ENCODE measurements around the gene SH3GL2. TPM values are rescaled to one million over a fixed set of nuclear protein-coding genes. Genes with fewer than 3 reads are reported as not detected.

The SH3GL2 gene
- polyA plus RNA-seq, 1 donor (not counting 4 experiments of a cell fraction or from before 2014, with no cell fraction given) = not detected

DNA sequence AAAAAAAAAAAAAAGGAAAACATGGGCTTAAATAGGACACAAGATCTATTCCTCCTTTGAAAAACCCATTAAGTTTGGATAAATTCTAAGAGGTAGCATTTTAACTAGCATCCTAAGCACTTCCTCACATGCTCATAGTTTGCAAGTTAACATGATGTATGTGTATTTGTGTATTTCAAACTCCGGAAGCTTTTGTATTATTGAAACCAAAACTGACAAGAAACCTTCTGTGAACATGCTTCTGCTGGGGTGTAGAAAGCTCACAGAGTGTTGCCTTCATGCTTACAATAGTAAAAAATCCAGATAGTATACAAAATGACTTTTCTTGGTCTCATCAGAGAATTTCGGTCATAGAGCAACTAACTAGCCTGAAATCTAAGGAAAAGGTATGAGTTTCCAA lies 103.8 kb downstream of the SH3GL2 start:
- Histone ChIP-seq H2AFZ (ENCODE audit: control insufficient read depth, low read length) (no peak overlapping the region), H3K4me3 (ENCODE audit: control insufficient read depth in 2 of 3, extremely low read depth in 1 of 3, insufficient read depth in 2 of 3, low read depth in 1 of 3, low read length in 3 of 3) (no peak overlapping the region), H3K9me1 (ENCODE audit: control insufficient read depth, extremely low read depth, insufficient read depth, low read length) (no peaks in the 10 kb centered on the region), H3K4me1 (ENCODE audit: control insufficient read depth, extremely low read depth, insufficient read depth, low read length) (no peaks in the 10 kb centered on the region), H3K27ac (ENCODE audit: control insufficient read depth, insufficient read depth, low read length) (no peak overlapping the region), H3K9me3 (ENCODE audit: control insufficient read depth, low read depth, low read length) (no peaks in the 10 kb centered on the region), H3K36me3 (ENCODE audit: control insufficient read depth in 2 of 2, extremely low read depth in 1 of 2, insufficient read depth in 2 of 2, low read length in 2 of 2) (no peaks in the 10 kb centered on the region), H3K9ac (ENCODE audit: control insufficient read depth, extremely low read depth, insufficient read depth, low read length) (no peak overlapping the region), H3K79me2 (ENCODE audit: control insufficient read depth, insufficient read depth, low read length) (no peaks in the 10 kb centered on the region), H3K27me3 (ENCODE audit: control insufficient read depth, extremely low read depth, insufficient read depth, low read length) (no peaks in the 10 kb centered on the region), H3K4me2 (ENCODE audit: control insufficient read depth, extremely low read depth, insufficient read depth, low read depth, low read length) (no peak overlapping the region), H4K20me1 (ENCODE audit: control insufficient read depth, extremely low read depth, insufficient read depth, low read length) (no peaks in the 10 kb centered on the region)
- DNase-seq (ENCODE audit: low read depth, low spot score) (no peak), FAIRE-seq (no peak)
- dilution Hi-C loops (cut with MboI; ENCODE audit: extremely low pct_ligation_motif_present, low sequenced_read_pairs) = no loop called here
- no peak for TF ChIP-seq EZH2 (IDR thresholded peaks at IDR 0.05; ENCODE audit: low read length)
- TF ChIP-seq, protein P1, sequence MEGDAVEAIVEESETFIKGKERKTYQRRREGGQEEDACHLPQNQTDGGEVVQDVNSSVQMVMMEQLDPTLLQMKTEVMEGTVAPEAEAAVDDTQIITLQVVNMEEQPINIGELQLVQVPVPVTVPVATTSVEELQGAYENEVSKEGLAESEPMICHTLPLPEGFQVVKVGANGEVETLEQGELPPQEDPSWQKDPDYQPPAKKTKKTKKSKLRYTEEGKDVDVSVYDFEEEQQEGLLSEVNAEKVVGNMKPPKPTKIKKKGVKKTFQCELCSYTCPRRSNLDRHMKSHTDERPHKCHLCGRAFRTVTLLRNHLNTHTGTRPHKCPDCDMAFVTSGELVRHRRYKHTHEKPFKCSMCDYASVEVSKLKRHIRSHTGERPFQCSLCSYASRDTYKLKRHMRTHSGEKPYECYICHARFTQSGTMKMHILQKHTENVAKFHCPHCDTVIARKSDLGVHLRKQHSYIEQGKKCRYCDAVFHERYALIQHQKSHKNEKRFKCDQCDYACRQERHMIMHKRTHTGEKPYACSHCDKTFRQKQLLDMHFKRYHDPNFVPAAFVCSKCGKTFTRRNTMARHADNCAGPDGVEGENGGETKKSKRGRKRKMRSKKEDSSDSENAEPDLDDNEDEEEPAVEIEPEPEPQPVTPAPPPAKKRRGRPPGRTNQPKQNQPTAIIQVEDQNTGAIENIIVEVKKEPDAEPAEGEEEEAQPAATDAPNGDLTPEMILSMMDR (optimal IDR thresholded peaks at IDR 0.05 in 1 of 3, IDR thresholded peaks at IDR 0.05 in 1 of 3, conservative IDR thresholded peaks at IDR 0.05 in 1 of 3; ENCODE audit: extremely low read depth in 1 of 3, insufficient read depth in 2 of 3, low read length in 3 of 3) = no peak

DNA sequence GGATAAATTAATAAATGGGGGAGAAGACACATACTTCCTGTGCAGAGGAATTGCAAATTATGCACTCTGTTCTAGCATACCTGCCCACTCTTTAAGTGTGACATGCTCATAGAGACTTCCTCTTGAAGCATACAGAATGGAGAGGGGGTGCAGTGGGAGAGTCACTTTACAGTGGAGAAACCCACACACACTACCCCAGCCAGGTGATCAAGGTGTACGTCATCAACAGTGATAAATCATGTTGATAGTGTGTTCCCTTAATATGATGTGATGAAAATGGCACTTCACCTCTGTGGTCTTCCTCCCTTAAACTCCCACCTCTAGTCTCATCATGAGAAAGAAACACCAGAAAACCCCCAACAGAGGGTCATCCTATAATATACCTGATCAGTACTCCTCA lies 110.0 kb downstream of the SH3GL2 start:
- H3K4me1 ChIP-seq (ENCODE audit: control insufficient read depth, extremely low read depth, insufficient read depth, low read length) = no peaks in the 10 kb centered on the region
- DNase-seq (ENCODE audit: low read depth, low spot score) = no peak
- dilution Hi-C loops (cut with MboI; ENCODE audit: extremely low pct_ligation_motif_present, low sequenced_read_pairs) = no loop called here
- no peaks in the 10 kb centered on the region for H4K20me1 ChIP-seq (ENCODE audit: control insufficient read depth, extremely low read depth, insufficient read depth, low read length)
- H3K9me1 ChIP-seq (ENCODE audit: control insufficient read depth, extremely low read depth, insufficient read depth, low read length) = no peaks in the 10 kb centered on the region
- H3K79me2 ChIP-seq (ENCODE audit: control insufficient read depth, insufficient read depth, low read length) = no peaks in the 10 kb centered on the region
- TF ChIP-seq, protein P1 (optimal IDR thresholded peaks at IDR 0.05 in 1 of 3, IDR thresholded peaks at IDR 0.05 in 1 of 3, conservative IDR thresholded peaks at IDR 0.05 in 1 of 3; ENCODE audit: extremely low read depth in 1 of 3, insufficient read depth in 2 of 3, low read length in 3 of 3) = no peak
- TF ChIP-seq EZH2 (IDR thresholded peaks at IDR 0.05; ENCODE audit: low read length) = no peak
- no peak overlapping the region for H3K27ac ChIP-seq (ENCODE audit: control insufficient read depth, insufficient read depth, low read length)
- H3K4me2 ChIP-seq (ENCODE audit: control insufficient read depth, extremely low read depth, insufficient read depth, low read depth, low read length) = no peak overlapping the region
- FAIRE-seq = no peak
- no peaks in the 10 kb centered on the region for H3K27me3 ChIP-seq (ENCODE audit: control insufficient read depth, extremely low read depth, insufficient read depth, low read length)
- H3K9me3 ChIP-seq (ENCODE audit: control insufficient read depth, low read depth, low read length) = no peaks in the 10 kb centered on the region
- H3K9ac ChIP-seq (ENCODE audit: control insufficient read depth, extremely low read depth, insufficient read depth, low read length) = no peak overlapping the region
- no peaks in the 10 kb centered on the region for H3K36me3 ChIP-seq (ENCODE audit: control insufficient read depth in 2 of 2, extremely low read depth in 1 of 2, insufficient read depth in 2 of 2, low read length in 2 of 2)
- no peak overlapping the region for H3K4me3 ChIP-seq (ENCODE audit: control insufficient read depth in 2 of 3, extremely low read depth in 1 of 3, insufficient read depth in 2 of 3, low read depth in 1 of 3, low read length in 3 of 3)
- no peak overlapping the region for H2AFZ ChIP-seq (ENCODE audit: control insufficient read depth, low read length)
